HepG2 (cell line): Measurements from ENCODE around the gene CIAO2B. TPM values are rescaled to one million over a fixed set of nuclear protein-coding genes. Genes with fewer than 3 reads are reported as not detected.

Experiments used
- CREB1 ChIP-seq, 2 experiments: fragments of 450-650 bp in 1 of 2; IDR thresholded peaks; 2 replicates each; pipeline ENCODE4 v1.6.1; 2016 to 2017; ENCODE audit warnings: control low read depth in 1 of 2, mild to moderate bottlenecking in 1 of 2, missing compliant biosample characterization in 1 of 2, missing genetic modification characterization in 1 of 2
- DMAP1 ChIP-seq: IDR thresholded peaks from 2 replicates; pipeline ENCODE4 v1.6.1; 2016
- FOXK1 ChIP-seq: sonication (generic); formaldehyde crosslinking; IDR thresholded peaks from 2 replicates; pipeline ENCODE4 v1.4.0; 2020; ENCODE audit warnings: low read depth, missing genetic modification reagents, borderline replicate concordance
- FOXP1 ChIP-seq, 2 experiments: fragments of 450-650 bp in 1 of 2; IDR thresholded peaks; 2 replicates each; pipeline ENCODE4 v1.6.1; 2017 to 2018; ENCODE audit warnings: antibody characterized with exemption in 1 of 2
- NAIF1 ChIP-seq: sonication (generic); formaldehyde crosslinking; IDR thresholded peaks from 2 replicates; pipeline ENCODE4 v1.5.0; 2020; ENCODE audit warnings: mild to moderate bottlenecking, missing genetic modification reagents, borderline replicate concordance
- PAX8 ChIP-seq: sonication (generic); formaldehyde crosslinking; IDR thresholded peaks from 2 replicates; pipeline ENCODE4 v1.8.0; 2022; ENCODE audit warnings: mild to moderate bottlenecking, missing genetic modification reagents, borderline replicate concordance
- SOX13 ChIP-seq, 3 experiments: fragments of 450-650 bp in 1 of 3; sonication (generic) in 1 of 3; formaldehyde crosslinking in 1 of 3; IDR thresholded peaks in 2 of 3; conservative IDR thresholded peaks in 1 of 3; 2 replicates each; pipeline versions ENCODE4 v1.5.0 to v1.6.1; 2016 to 2020; ENCODE audit warnings: antibody characterized with exemption in 1 of 3, mild to moderate bottlenecking in 1 of 3, missing compliant biosample characterization in 1 of 3, missing genetic modification reagents in 1 of 3, moderate library complexity in 1 of 3
- ZFP41 ChIP-seq: sonication (generic); formaldehyde crosslinking; IDR thresholded peaks from 2 replicates; pipeline ENCODE4 v1.4.0; 2020; ENCODE audit warnings: mild to moderate bottlenecking, missing genetic modification reagents, borderline replicate concordance
- ZNF232 ChIP-seq: sonication (generic); formaldehyde crosslinking; IDR thresholded peaks from 2 replicates; pipeline ENCODE4 v1.4.0; 2020; ENCODE audit warnings: missing genetic modification reagents, borderline replicate concordance
- ZNF30 ChIP-seq: sonication (generic); formaldehyde crosslinking; IDR thresholded peaks from 2 replicates; pipeline ENCODE4 v1.5.0; 2020; ENCODE audit warnings: mild to moderate bottlenecking, missing genetic modification reagents
- ZNF329 ChIP-seq: sonication (generic); formaldehyde crosslinking; IDR thresholded peaks from 2 replicates; pipeline ENCODE4 v1.9.0; 2021; ENCODE audit warnings: low read depth, mild to moderate bottlenecking, missing genetic modification reagents
- ZNF441 ChIP-seq: sonication (generic); formaldehyde crosslinking; IDR thresholded peaks from 2 replicates; pipeline ENCODE4 v1.7.0; 2021; ENCODE audit warnings: missing genetic modification reagents, borderline replicate concordance
- polyA plus RNA-seq, 8 experiments: library from polyadenylated mRNA; depleted of rRNA in 3 of 8; stranded (reverse) in 7 of 8; unstranded in 1 of 8; fragments of >200 nt; fragmentation: Illumina TruSeq in 4 of 8; extraction: Trizol in 4 of 8; gene quantifications; 2 replicates each; pipeline versions ENCODE4 v1.2.1 to v1.2.3, GENCODE V29; 2011 to 2016; ENCODE audit warnings: low read depth in 4 of 8, missing spikeins in 1 of 8, mixed read lengths in 1 of 8; ENCODE audit not compliant: insufficient read depth in 1 of 8
- total RNA-seq, 5 experiments: library from RNA; depleted of rRNA; stranded (reverse); fragments of >200 nt; fragmentation: Illumina TruSeq; extraction: Trizol; gene quantifications; 2 replicates each; pipeline ENCODE4 v1.2.3, GENCODE V29; 2016; ENCODE audit warnings: low read depth in 1 of 5
- TF ChIP-seq, protein P1 (sequence below): sonication (generic); formaldehyde crosslinking; IDR thresholded peaks from 2 replicates; pipeline ENCODE4 v1.4.0; 2020; ENCODE audit warnings: mild to moderate bottlenecking, missing genetic modification reagents
- TF ChIP-seq, protein P2 (sequence below): sonication (generic); formaldehyde crosslinking; IDR thresholded peaks from 2 replicates; pipeline ENCODE4 v1.9.0; 2021; ENCODE audit warnings: missing genetic modification reagents, mild to moderate bottlenecking, borderline replicate concordance
- TF ChIP-seq, protein P3 (sequence below): sonication (generic); formaldehyde crosslinking; IDR thresholded peaks from 2 replicates; pipeline ENCODE4 v1.5.0; 2020; ENCODE audit warnings: mild to moderate bottlenecking, missing genetic modification reagents
- TF ChIP-seq, protein P4 (sequence below): sonication (generic); formaldehyde crosslinking; IDR thresholded peaks from 2 replicates; pipeline ENCODE4 v1.4.0; 2020; ENCODE audit warnings: missing genetic modification reagents
- TF ChIP-seq, protein P5 (sequence below): IDR thresholded peaks from 2 replicates; pipeline ENCODE4 v1.4.0; 2020; ENCODE audit warnings: mild to moderate bottlenecking, missing genetic modification reagents

Gene CIAO2B
- total and polyA plus RNA-seq, 2 of the 13 experiments (the other 11 are each of a cell fraction or from before 2014, with no cell fraction given): 157 to 293 TPM

DNA sequence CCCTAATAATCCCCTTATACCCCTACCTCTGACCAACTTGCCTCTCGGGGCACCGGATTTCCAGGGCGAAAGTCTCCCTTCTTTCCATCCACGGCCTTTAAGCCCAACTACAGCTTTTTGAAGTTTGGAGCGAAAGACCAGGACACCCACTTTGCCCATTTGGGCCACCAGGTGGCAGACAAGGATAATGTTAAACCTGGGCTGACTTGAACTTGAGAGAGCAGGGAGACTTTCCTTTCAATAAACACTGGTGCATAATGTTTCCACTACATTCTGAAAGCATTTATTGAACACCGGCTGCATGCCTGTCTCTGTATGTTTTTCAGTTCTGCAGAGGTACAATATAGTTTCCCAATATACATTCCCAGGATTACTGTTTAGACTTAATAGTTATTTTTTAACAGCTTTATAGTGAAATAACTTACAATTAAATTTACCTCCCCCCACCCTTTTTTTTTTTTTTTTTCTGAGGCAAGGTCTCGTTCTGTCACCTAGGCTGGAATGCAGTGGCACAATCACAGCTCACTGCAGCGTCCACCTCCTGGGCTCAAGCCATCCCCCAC lies 20.0 kb upstream of the CIAO2B start (continued):
- TF ChIP-seq CREB1 (IDR thresholded peaks at IDR 0.05) (no peak), CREB1 (CRISPR knock-in tag; IDR thresholded peaks at IDR 0.05) (no peak), NAIF1 (CRISPR knock-in tag) (no peak), FOXK1 (CRISPR knock-in tag) (no peak), ZNF30 (CRISPR knock-in tag) (no peak), ZNF232 (CRISPR knock-in tag) (no peak), ZNF441 (CRISPR knock-in tag) (no peak), ZFP41 (no peak), PAX8 (CRISPR knock-in tag) (no peak), SOX13 (IDR thresholded peaks at IDR 0.05) (no peak), SOX13 (CRISPR knock-in tag; conservative IDR thresholded peaks at IDR 0.05 in 1 of 2, IDR thresholded peaks at IDR 0.05 in 1 of 2) (0 out of 4 replicates have a peak, but pooled peaks of 1 of the 2 experiments have one; percentile 20), ZNF329 (CRISPR knock-in tag) (no peak), FOXP1 (IDR thresholded peaks at IDR 0.05) (no peak), FOXP1 (CRISPR knock-in tag; IDR thresholded peaks at IDR 0.05) (no peak), DMAP1 (CRISPR knock-in tag) (no peak; the same call in 1 of the 2 replicates)
- TF ChIP-seq, protein P1, sequence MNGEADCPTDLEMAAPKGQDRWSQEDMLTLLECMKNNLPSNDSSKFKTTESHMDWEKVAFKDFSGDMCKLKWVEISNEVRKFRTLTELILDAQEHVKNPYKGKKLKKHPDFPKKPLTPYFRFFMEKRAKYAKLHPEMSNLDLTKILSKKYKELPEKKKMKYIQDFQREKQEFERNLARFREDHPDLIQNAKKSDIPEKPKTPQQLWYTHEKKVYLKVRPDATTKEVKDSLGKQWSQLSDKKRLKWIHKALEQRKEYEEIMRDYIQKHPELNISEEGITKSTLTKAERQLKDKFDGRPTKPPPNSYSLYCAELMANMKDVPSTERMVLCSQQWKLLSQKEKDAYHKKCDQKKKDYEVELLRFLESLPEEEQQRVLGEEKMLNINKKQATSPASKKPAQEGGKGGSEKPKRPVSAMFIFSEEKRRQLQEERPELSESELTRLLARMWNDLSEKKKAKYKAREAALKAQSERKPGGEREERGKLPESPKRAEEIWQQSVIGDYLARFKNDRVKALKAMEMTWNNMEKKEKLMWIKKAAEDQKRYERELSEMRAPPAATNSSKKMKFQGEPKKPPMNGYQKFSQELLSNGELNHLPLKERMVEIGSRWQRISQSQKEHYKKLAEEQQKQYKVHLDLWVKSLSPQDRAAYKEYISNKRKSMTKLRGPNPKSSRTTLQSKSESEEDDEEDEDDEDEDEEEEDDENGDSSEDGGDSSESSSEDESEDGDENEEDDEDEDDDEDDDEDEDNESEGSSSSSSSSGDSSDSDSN (CRISPR knock-in tag): no peak
- TF ChIP-seq, protein P2, sequence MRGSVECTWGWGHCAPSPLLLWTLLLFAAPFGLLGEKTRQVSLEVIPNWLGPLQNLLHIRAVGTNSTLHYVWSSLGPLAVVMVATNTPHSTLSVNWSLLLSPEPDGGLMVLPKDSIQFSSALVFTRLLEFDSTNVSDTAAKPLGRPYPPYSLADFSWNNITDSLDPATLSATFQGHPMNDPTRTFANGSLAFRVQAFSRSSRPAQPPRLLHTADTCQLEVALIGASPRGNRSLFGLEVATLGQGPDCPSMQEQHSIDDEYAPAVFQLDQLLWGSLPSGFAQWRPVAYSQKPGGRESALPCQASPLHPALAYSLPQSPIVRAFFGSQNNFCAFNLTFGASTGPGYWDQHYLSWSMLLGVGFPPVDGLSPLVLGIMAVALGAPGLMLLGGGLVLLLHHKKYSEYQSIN (CRISPR knock-in tag): no peak
- TF ChIP-seq, protein P3, sequence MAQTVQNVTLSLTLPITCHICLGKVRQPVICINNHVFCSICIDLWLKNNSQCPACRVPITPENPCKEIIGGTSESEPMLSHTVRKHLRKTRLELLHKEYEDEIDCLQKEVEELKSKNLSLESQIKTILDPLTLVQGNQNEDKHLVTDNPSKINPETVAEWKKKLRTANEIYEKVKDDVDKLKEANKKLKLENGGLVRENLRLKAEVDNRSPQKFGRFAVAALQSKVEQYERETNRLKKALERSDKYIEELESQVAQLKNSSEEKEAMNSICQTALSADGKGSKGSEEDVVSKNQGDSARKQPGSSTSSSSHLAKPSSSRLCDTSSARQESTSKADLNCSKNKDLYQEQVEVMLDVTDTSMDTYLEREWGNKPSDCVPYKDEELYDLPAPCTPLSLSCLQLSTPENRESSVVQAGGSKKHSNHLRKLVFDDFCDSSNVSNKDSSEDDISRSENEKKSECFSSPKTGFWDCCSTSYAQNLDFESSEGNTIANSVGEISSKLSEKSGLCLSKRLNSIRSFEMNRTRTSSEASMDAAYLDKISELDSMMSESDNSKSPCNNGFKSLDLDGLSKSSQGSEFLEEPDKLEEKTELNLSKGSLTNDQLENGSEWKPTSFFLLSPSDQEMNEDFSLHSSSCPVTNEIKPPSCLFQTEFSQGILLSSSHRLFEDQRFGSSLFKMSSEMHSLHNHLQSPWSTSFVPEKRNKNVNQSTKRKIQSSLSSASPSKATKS (CRISPR knock-in tag): no peak
- TF ChIP-seq, protein P4, sequence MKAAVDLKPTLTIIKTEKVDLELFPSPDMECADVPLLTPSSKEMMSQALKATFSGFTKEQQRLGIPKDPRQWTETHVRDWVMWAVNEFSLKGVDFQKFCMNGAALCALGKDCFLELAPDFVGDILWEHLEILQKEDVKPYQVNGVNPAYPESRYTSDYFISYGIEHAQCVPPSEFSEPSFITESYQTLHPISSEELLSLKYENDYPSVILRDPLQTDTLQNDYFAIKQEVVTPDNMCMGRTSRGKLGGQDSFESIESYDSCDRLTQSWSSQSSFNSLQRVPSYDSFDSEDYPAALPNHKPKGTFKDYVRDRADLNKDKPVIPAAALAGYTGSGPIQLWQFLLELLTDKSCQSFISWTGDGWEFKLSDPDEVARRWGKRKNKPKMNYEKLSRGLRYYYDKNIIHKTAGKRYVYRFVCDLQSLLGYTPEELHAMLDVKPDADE (CRISPR knock-in tag): no peak
- TF ChIP-seq, protein P5, sequence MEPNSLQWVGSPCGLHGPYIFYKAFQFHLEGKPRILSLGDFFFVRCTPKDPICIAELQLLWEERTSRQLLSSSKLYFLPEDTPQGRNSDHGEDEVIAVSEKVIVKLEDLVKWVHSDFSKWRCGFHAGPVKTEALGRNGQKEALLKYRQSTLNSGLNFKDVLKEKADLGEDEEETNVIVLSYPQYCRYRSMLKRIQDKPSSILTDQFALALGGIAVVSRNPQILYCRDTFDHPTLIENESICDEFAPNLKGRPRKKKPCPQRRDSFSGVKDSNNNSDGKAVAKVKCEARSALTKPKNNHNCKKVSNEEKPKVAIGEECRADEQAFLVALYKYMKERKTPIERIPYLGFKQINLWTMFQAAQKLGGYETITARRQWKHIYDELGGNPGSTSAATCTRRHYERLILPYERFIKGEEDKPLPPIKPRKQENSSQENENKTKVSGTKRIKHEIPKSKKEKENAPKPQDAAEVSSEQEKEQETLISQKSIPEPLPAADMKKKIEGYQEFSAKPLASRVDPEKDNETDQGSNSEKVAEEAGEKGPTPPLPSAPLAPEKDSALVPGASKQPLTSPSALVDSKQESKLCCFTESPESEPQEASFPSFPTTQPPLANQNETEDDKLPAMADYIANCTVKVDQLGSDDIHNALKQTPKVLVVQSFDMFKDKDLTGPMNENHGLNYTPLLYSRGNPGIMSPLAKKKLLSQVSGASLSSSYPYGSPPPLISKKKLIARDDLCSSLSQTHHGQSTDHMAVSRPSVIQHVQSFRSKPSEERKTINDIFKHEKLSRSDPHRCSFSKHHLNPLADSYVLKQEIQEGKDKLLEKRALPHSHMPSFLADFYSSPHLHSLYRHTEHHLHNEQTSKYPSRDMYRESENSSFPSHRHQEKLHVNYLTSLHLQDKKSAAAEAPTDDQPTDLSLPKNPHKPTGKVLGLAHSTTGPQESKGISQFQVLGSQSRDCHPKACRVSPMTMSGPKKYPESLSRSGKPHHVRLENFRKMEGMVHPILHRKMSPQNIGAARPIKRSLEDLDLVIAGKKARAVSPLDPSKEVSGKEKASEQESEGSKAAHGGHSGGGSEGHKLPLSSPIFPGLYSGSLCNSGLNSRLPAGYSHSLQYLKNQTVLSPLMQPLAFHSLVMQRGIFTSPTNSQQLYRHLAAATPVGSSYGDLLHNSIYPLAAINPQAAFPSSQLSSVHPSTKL: peak; percentile 57
